Activated CD4-positive, alpha-beta T cell treated with anti-CD3 and anti-CD28 coated beads, Interleukin-2, amount 50 U/mL, for 1 hour (primary cell): ENCODE data around the gene DHRS13.
"Not testable (repeated sequence)": the region's sequence is repeated elsewhere in the genome, so short reads cannot be mapped to it uniquely, and the experiment has no call there.

Source experiments
- DNase-seq: peaks from one replicate; pipeline ENCODE4 v3.0.0-alpha.2; 2020

DHRS13 gene

GRCh38 chr17:28935744-28936460, 33.0 kb upstream of the DHRS13 start:
- no peak for DNase-seq

DNA sequence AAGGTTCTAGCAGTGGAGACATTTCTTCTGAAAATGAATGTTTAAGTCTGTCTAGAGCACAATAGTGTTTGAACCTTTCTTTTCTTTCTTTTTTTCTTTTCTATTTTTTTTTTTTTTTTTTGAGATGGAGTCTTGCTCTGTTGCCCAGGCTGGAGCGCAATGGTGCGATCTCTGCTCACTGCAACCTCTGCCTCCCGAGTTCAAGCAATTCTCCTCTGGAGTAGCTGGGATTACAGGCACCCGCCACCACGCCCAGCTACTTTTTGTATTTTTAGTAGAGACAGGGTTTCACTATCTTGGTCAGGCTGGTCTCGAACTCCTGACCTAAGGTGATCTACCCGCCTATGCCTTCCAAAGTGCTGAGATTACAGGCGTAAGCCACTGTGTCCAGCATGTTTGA, 31.6 kb upstream of the DHRS13 start:
- not testable (repeated sequence) for DNase-seq

GRCh38 chr17:28929787-28930186, 26.9 kb upstream of the DHRS13 start:
- no peak for DNase-seq

DNA sequence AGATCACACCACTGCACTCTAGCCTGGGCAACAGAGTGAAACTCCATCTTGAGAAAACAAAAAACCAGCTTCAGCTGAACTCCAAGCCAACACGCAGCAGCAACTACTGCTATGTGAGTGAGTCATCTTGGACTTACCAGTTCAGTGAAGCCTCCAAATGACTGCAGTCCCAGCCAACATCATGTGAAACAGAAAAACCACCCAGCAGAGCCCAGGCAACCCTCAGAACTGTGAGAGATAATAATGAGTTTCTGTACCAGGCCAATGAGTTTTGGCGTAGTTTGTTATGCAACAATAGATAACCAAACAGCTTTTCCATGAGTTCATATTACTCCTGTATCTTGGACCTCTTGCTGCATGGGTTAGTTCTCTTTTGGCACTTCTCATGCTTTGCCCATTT, 25.2 kb upstream of the DHRS13 start:
- DNase-seq: peak; percentile 24

- no peak for DNase-seq
Observed at GRCh38 chr17:28926786-28927185, 23.9 kb upstream of the DHRS13 start.

DNA sequence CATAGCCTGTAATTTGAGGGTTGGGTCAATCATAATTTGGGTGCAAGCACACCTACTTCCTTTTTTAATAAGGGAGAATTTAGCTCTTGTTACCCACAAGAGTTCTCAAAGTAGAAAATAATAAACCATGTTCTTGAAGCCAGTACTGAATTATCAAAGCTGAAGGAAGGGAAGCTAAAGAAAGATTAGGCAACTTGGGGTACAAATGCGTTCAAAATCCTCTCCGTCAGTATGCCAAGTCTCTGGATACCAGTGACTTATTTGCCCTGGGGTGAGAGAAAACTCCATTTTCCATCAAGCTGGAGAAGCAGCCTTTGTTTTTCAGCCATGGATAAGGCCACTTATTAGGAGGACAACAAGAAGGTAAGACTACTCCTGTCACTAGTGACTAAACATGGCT, 23.5 kb upstream of the DHRS13 start:
- DNase-seq: no peak

DNA sequence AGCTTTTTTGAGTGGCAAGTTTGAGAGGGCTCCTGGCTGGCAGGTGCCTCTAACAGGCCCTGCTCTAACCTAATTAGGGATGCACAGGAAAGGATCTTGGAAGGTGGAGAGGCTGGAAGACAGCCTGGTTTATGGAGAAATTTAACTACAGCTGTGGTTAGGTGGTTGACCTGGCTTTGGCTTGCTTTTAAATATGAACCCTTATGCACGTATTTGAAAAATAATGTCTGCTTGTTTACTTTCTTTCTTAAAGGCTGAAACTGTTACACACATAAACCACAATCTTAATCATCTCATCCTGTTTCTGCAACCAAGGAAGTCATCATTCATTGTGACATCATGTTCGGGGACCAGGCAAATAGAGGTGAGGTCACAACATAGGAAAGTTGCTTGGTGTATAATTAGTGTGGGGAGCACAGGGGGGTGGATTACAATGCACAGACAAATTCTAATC, 23.1 kb upstream of the DHRS13 start:
- peak; percentile 35 for DNase-seq

GRCh38 chr17:28920201-28920600, 17.3 kb upstream of the DHRS13 start:
- DNase-seq: no peak

DNA sequence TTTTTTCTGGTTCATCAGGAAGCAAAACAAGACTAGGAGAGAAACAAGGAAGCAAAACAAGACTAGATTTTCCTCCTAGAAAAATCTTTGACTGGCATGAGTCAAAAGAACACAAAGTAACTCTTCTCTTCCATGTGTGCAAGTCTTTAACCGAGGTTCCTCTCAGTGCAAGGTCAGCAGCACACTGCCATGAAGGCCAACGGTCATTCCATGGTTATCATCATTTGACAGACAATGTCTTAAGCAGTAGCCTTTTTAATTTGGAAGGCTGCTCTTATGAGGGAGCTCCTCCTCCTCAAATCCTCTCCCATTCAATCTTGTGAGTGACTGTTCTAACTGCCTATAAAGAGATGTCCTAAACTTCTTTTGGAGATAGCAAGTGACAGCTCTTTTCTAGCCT, 15.4 kb upstream of the DHRS13 start:
- DNase-seq: no peak

- DNase-seq: no peak
Observed at GRCh38 chr17:28917465-28917864, 14.6 kb upstream of the DHRS13 start.

DNA sequence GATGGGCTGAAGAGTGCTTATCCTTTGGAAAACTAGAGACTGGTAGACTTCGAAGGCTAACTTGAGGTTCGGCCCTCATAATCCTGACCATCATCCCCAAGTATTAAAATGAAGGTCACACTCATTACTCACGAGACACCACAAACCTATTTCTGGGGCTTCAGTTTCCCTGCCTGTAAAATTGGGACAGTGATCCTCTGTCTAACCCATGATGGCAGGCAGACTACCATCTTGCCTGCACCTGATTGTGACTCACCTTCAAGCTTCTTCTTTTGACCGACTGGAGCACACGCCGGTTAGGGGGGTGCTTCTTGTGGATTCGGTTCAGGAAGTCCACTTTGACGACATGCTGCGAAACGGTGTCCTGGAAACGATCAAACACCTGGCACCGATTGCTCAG, 14.2 kb upstream of the DHRS13 start:
- no peak for DNase-seq

GRCh38 chr17:28916302-28916934, 13.5 kb upstream of the DHRS13 start:
- DNase-seq: peak; percentile 42

DNA sequence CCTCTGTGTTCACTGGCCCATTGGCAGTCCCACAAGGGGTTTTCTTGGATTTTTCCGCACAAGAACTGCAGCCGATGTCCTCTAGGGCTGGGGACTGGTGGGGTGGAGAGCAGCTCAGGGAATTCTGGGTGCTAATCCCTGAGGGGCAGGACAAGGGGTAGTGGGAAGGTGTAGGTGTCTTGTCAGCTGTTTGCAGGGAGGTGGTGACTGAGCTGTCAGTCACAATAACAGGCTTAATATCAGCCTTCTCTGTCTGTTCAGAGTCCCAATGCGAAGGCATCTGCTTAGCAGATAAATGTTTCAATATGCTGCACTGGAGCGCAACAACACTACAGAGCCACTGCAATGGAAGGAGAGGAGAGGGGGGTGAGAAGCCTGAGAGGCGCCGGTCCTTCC, 10.1 kb upstream of the DHRS13 start:
- no peak for DNase-seq

DNA sequence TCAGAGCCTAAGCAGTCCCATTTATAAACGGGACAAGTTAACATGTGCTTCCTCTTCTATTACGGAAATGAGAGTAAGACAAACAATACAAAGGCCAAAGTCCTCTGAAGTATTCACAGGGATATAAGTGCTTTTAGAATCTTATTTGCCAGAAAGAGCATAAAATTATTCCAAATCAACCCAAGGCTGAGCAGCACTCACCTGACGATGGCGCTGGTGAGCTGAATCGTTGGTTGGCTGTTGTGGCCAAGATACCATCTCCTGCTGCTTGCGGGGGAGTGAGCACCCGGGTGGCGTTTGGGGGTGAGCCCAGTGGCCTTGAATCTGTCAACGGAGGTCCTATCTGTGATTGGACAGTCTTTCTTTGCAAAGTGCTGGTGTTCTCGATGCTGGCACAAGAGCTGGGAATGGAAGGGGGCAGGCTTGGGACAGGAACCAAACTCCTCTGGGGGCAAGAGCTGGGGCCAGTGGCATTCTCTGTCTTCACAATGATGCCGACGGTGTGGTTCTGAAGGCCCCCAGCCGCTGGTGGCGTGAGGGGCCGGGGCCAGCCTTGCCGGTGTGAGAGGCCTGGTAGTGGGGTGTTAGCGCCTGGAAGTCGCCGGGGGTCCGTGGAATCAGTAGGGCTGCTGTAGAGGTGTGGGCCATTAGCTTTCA, 9.5 kb upstream of the DHRS13 start:
- peak; percentile 34 for DNase-seq

GRCh38 chr17:28911411-28912045, 8.6 kb upstream of the DHRS13 start:
- no peak for DNase-seq

DNA sequence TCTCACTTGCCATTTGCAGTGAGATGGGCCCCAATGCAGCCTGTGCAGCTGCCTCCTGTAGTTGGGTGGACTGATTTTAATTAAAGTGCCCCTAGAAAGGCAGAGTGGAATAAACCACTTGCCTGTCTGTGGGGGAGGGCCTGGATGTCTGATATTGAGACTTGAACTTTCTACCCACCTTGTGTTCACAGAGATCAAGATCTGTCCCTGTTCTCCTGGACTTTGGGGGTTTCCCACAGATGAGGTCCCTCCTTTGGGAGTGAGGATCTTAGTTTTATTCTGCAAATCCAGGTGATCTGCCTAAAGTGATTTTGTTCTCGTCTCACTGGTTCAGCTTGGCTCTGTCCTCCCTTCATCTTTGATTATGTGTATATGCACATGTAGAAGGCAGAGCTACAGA, 7.7 kb upstream of the DHRS13 start:
- no peak for DNase-seq

- no peak for DNase-seq
Observed at GRCh38 chr17:28908640-28909167, 5.8 kb upstream of the DHRS13 start.

- DNase-seq: no peak
Observed at GRCh38 chr17:28907709-28908475, 5.0 kb upstream of the DHRS13 start.

- no peak for DNase-seq
Observed at GRCh38 chr17:28906706-28907438, 4.0 kb upstream of the DHRS13 start.

- DNase-seq: no peak
Observed at GRCh38 chr17:28906276-28906675, 3.4 kb upstream of the DHRS13 start.

- DNase-seq: no peak
Observed at GRCh38 chr17:28904800-28905199, 1.9 kb upstream of the DHRS13 start.

DNA sequence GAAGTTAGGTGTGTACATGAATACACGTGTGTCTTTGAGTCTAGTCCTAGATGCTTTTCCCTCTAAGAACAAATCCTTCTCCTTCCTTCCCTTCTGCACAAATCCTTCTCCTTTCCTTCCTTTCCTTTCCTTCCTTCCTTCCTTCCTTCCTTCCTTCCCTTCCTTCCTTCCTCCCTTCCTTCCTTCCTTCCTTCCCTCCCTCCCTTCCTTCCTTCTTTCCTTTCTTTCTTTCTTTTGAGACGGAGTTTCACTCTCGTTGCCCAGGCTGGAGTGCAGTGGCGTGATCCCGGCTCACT, 615 bp upstream of the DHRS13 start:
- DNase-seq: not testable (repeated sequence)
